IMR-90 (cell line): Measurements from ENCODE around the gene ATP5ME. TPM values are rescaled to one million over a fixed set of nuclear protein-coding genes. Genes with fewer than 3 reads are reported as not detected.

Experiments used
- ATAC-seq: fragments of 200-7000 bp; cut with Tn5 transposase; 2 replicates; pipeline ENCODE4 v1.9.1; 2020; ENCODE audit warnings: low read depth, mild to moderate bottlenecking, moderate library complexity
- BruUV-seq: library from RNA; stranded (reverse); fragments of 400-500 nt; replicated peaks from 2 replicates; lab custom pipeline; 2021; lab: Mats Ljungman, UMichigan
- CTCF ChIA-PET: fragments of 300-600 bp; formaldehyde crosslinking; extraction: SDS; loops from one replicate; lab custom pipeline; 2021; ENCODE audit warnings: antibody characterized with exemption; lab: Yijun Ruan, JAX
- POLR2A ChIA-PET: fragments of 300-600 bp; sonication (Branson Sonifier 250); formaldehyde crosslinking; loops from one replicate; lab custom pipeline; 2022; ENCODE audit warnings: antibody characterized with exemption; ENCODE audit not compliant: unreplicated experiment; lab: Charles Lee
- DNase-seq: peaks from one replicate; pipeline ENCODE4 v3.0.0; 2013
- H2AFZ ChIP-seq: replicated peaks from 2 replicates; pipeline ENCODE3; 2013; ENCODE audit warnings: low read length, mild to moderate bottlenecking; ENCODE audit not compliant: poor library complexity
- H2AK5ac ChIP-seq: 2 replicates; pipeline ENCODE4 v1.6.1; 2013; ENCODE audit warnings: low read depth, low read length, inconsistent platforms
- H2AK9ac ChIP-seq: replicated peaks from 2 replicates; pipeline ENCODE3; 2013; ENCODE audit warnings: mild to moderate bottlenecking, low read depth, low read length, moderate library complexity; ENCODE audit not compliant: poor library complexity
- H2BK120ac ChIP-seq: 2 replicates; pipeline ENCODE4 v1.6.1; 2013; ENCODE audit warnings: low read depth, low read length, inconsistent platforms
- H2BK15ac ChIP-seq: 3 replicates; pipeline ENCODE4 v1.6.1; 2013; ENCODE audit warnings: low read depth, low read length, inconsistent platforms
- H2BK20ac ChIP-seq: 2 replicates; pipeline ENCODE4 v1.6.1; 2013; ENCODE audit warnings: low read depth, mild to moderate bottlenecking, inconsistent platforms, low read length, moderate library complexity
- H2BK5ac ChIP-seq: 2 replicates; pipeline ENCODE4 v1.6.1; 2013; ENCODE audit warnings: mild to moderate bottlenecking, low read depth, low read length, inconsistent platforms; ENCODE audit not compliant: poor library complexity, severe bottlenecking
- H3K14ac ChIP-seq: replicated peaks from 2 replicates; pipeline ENCODE4 v1.6.1; 2013; ENCODE audit warnings: low read depth, low read length, inconsistent platforms
- H3K18ac ChIP-seq: 2 replicates; pipeline ENCODE4 v1.6.1; 2013; ENCODE audit warnings: low read depth, low read length, control low read depth
- H3K23ac ChIP-seq: 2 replicates; pipeline ENCODE4 v1.6.1; 2013; ENCODE audit warnings: low read depth, low read length, inconsistent platforms
- H3K27ac ChIP-seq: 2 replicates; pipeline ENCODE4 v1.5.1; 2013; ENCODE audit warnings: mild to moderate bottlenecking, control low read depth, low read length; ENCODE audit not compliant: insufficient read depth
- H3K27me3 ChIP-seq: 2 replicates; pipeline ENCODE4 v1.6.1; 2013; ENCODE audit warnings: low read length; ENCODE audit not compliant: control insufficient read depth, insufficient read depth
- H3K36me3 ChIP-seq: 2 replicates; pipeline ENCODE4 v1.6.1; 2013; ENCODE audit warnings: low read length, mixed read lengths; ENCODE audit not compliant: control insufficient read depth, insufficient read depth
- H3K4ac ChIP-seq: 2 replicates; pipeline ENCODE4 v1.6.1; 2013; ENCODE audit warnings: low read depth, low read length, inconsistent platforms
- H3K4me1 ChIP-seq: 2 replicates; pipeline ENCODE4 v1.6.1; 2013; ENCODE audit warnings: low read length, mixed read lengths; ENCODE audit not compliant: control insufficient read depth, insufficient read depth
- H3K4me2 ChIP-seq: 2 replicates; pipeline ENCODE4 v1.6.1; 2013; ENCODE audit warnings: low read depth, mild to moderate bottlenecking, control low read depth, low read length, moderate library complexity
- H3K4me3 ChIP-seq: 2 replicates; pipeline ENCODE4 v1.5.1; 2013; ENCODE audit warnings: low read depth, mild to moderate bottlenecking, control low read depth, low read length, moderate library complexity; ENCODE audit not compliant: insufficient read depth
- H3K56ac ChIP-seq: 2 replicates; pipeline ENCODE4 v1.6.1; 2013; ENCODE audit warnings: low read length, inconsistent platforms; ENCODE audit not compliant: insufficient read depth; ENCODE audit errors: extremely low read depth
- H3K79me1 ChIP-seq, 2 experiments: 2 replicates each; pipeline ENCODE4 v1.6.1; 2013; ENCODE audit warnings: low read length in 2 of 2, inconsistent platforms in 1 of 2, low read depth in 1 of 2
- H3K9ac ChIP-seq: 2 replicates; pipeline ENCODE4 v1.6.1; 2013; ENCODE audit warnings: low read depth, low read length, control low read depth
- H3K9me1 ChIP-seq: 2 replicates; pipeline ENCODE4 v1.6.1; 2013; ENCODE audit warnings: low read length, inconsistent platforms; ENCODE audit not compliant: insufficient read depth
- H3K9me3 ChIP-seq: 2 replicates; pipeline ENCODE4 v1.6.1; 2013; ENCODE audit warnings: low read length; ENCODE audit not compliant: control insufficient read depth, insufficient read depth
- H4K20me1 ChIP-seq: 2 replicates; pipeline ENCODE4 v1.6.1; 2013; ENCODE audit warnings: low read length, inconsistent platforms; ENCODE audit not compliant: insufficient read depth
- H4K5ac ChIP-seq: 2 replicates; pipeline ENCODE4 v1.6.1; 2013; ENCODE audit warnings: mild to moderate bottlenecking, low read depth, low read length, control low read depth
- H4K8ac ChIP-seq, 2 experiments: 2 replicates each; pipeline ENCODE4 v1.6.1; 2013; ENCODE audit warnings: low read depth in 2 of 2, low read length in 2 of 2, control low read depth in 1 of 2, inconsistent platforms in 1 of 2
- H4K91ac ChIP-seq: 2 replicates; pipeline ENCODE4 v1.6.1; 2013; ENCODE audit warnings: low read depth, low read length, inconsistent platforms; ENCODE audit not compliant: insufficient read depth
- BHLHE40 ChIP-seq: fragments of 150-350 bp; IDR thresholded peaks from 2 replicates; pipeline ENCODE4 v1.6.1; 2016; ENCODE audit warnings: mild to moderate bottlenecking, low read depth, low read length
- CHD1 ChIP-seq: IDR thresholded peaks from 2 replicates; pipeline ENCODE4 v1.6.1; 2012; ENCODE audit warnings: low read depth, low read length, improper control_type of control experiment
- FOS ChIP-seq: fragments of 150-350 bp; IDR thresholded peaks from 2 replicates; pipeline ENCODE4 v1.6.1; 2016; ENCODE audit warnings: low read depth, low read length
- MAFK ChIP-seq: IDR thresholded peaks from 2 replicates; pipeline ENCODE4 v1.6.1; 2012; ENCODE audit warnings: low read depth, low read length, improper control_type of control experiment
- MXI1 ChIP-seq: IDR thresholded peaks from 2 replicates; pipeline ENCODE4 v1.6.1; 2012; ENCODE audit warnings: low read depth, mild to moderate bottlenecking, low read length, moderate library complexity, borderline replicate concordance
- RAD21 ChIP-seq: IDR thresholded peaks from 2 replicates; pipeline ENCODE4 v1.6.1; 2012; ENCODE audit warnings: low read length, improper control_type of control experiment
- RCOR1 ChIP-seq: IDR thresholded peaks from 2 replicates; pipeline ENCODE4 v1.6.1; 2012; ENCODE audit warnings: mild to moderate bottlenecking, low read length, improper control_type of control experiment; ENCODE audit not compliant: insufficient replicate concordance
- RFX5 ChIP-seq: IDR thresholded peaks from 2 replicates; pipeline ENCODE4 v1.8.0; 2012; ENCODE audit warnings: low read depth, mild to moderate bottlenecking, low read length, moderate library complexity
- WGBS, 2 experiments: methylation state at CpG; one replicate each; pipeline versions ENCODE4 v1.1.5 to v1.1.7; 2013; ENCODE audit warnings: missing lambda C conversion rate in 2 of 2; ENCODE audit not compliant: insufficient read length in 1 of 2; ENCODE audit errors: extremely low coverage in 2 of 2; 5-methylcytosine and 5-hydroxymethylcytosine counted together
- dilution Hi-C: fragments of 300-500 bp; cut with HindIII; formaldehyde crosslinking; loops from one replicate; pipeline ENCODE4 v1.14.3; 2018; ENCODE audit warnings: low sequenced_read_pairs; ENCODE audit not compliant: unreplicated experiment
- in situ Hi-C: fragments of 300-500 bp; cut with MboI; formaldehyde crosslinking; loops from 3 replicates; pipeline ENCODE4 v1.14.3; 2019; ENCODE audit warnings: low sequenced_read_pairs, inconsistent platforms, mixed read lengths
- intact Hi-C: fragments of 100-400 bp; cut with micrococcal nuclease; formaldehyde crosslinking; loops from 2 replicates; pipeline ENCODE4 v1.10.0; 2022
- polyA plus RNA-seq, 3 experiments: library from polyadenylated mRNA; depleted of rRNA; stranded (reverse); fragments of >200 nt; gene quantifications; 2 replicates each; pipeline ENCODE4 v1.2.3, GENCODE V29; 2012; ENCODE audit warnings: low replicate concordance in 1 of 3
- total RNA-seq: library from RNA; depleted of rRNA; stranded (reverse); fragments of >200 nt; gene quantifications from 2 replicates; pipeline ENCODE4 v1.2.3, GENCODE V29; 2012
- TF ChIP-seq, protein P1 (sequence below): conservative IDR thresholded peaks from 2 replicates; pipeline ENCODE4 v1.5.1; 2012; ENCODE audit warnings: mild to moderate bottlenecking, low read depth, low read length, improper control_type of control experiment

The ATP5ME gene
- total and polyA plus RNA-seq, 2 of the 4 experiments (the other 2 are of a cell fraction), result 39.3 to 603 TPM

DNA sequence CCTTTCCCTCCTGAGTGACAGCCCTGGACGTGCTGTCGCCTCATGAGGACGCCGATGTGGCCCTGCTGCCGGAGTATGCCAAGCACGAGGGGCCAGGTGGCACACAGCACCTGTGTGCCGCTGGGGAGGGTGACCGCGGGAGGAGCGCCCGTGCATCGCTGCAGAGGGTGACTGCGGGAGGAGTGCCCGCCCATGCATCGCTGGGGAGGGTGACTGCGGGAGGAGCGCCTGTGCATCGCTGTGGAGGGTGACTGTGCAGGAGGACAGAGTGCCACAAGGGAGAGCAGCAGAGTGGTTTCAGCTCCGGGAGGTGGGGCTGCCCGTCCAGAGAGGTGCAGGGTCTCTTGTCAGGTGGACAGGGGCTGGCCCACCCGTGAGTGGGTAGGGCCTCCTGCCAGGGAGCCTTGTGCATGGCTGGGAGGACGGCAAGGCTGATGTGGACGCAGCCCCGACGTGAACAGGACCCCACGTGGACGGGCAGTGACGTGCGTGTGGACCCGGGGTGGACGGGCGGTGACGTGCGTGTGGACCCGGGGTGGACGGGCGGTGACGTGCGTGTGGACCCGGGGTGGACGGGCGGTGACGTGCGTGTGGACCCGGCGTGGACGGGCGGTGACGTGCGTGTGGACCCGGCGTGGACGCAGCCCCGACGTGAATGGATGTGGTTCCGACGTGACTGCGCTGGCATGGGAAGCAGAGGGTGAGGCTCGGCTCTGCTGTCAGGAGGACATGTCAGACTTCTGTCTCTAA, 46.2 kb upstream of the ATP5ME start:
- H3K27me3 ChIP-seq, result no peaks in the 10 kb centered on the region
- no peak overlapping the region for H3K4me3 ChIP-seq
- dilution Hi-C loops, result no loop called here
- H3K79me1 ChIP-seq, result peaks cover 7 to 47% of the 10 kb centered on the region in 2 experiments
- ATAC-seq, result no peak
- WGBS, 2 experiments, result 95% methylated on average over 25 of the region's 59 CpGs; no CpG with 5 or more reads in 1 of the 2 experiments
- no peak for DNase-seq
- no peak overlapping the region for H3K4me2 ChIP-seq
- no peak overlapping the region for H3K23ac ChIP-seq
- no peak overlapping the region for H2AFZ ChIP-seq
- no peak overlapping the region; the same call in 1 of the 2 replicates for H2AK5ac ChIP-seq
- H3K4me1 ChIP-seq, result peaks cover 3% of the 10 kb centered on the region
- H4K20me1 ChIP-seq, result peaks cover 71% of the 10 kb centered on the region
- no peak overlapping the region for H3K9ac ChIP-seq
- H3K14ac ChIP-seq, result no peak overlapping the region
- TF ChIP-seq BHLHE40, result no peak
- TF ChIP-seq, protein P1, sequence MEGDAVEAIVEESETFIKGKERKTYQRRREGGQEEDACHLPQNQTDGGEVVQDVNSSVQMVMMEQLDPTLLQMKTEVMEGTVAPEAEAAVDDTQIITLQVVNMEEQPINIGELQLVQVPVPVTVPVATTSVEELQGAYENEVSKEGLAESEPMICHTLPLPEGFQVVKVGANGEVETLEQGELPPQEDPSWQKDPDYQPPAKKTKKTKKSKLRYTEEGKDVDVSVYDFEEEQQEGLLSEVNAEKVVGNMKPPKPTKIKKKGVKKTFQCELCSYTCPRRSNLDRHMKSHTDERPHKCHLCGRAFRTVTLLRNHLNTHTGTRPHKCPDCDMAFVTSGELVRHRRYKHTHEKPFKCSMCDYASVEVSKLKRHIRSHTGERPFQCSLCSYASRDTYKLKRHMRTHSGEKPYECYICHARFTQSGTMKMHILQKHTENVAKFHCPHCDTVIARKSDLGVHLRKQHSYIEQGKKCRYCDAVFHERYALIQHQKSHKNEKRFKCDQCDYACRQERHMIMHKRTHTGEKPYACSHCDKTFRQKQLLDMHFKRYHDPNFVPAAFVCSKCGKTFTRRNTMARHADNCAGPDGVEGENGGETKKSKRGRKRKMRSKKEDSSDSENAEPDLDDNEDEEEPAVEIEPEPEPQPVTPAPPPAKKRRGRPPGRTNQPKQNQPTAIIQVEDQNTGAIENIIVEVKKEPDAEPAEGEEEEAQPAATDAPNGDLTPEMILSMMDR, result no peak
- TF ChIP-seq RAD21, result no peak
- TF ChIP-seq MXI1, result no peak
- TF ChIP-seq FOS, result no peak
- no peak for TF ChIP-seq RCOR1
- no peak for TF ChIP-seq CHD1
- no peak for TF ChIP-seq RFX5
- no peak for TF ChIP-seq MAFK
- no peak overlapping the region for H3K4ac ChIP-seq
- H4K91ac ChIP-seq, result no peak overlapping the region
- no peak overlapping the region for H3K18ac ChIP-seq
- peaks cover 22% of the 10 kb centered on the region for H3K36me3 ChIP-seq
- H2BK120ac ChIP-seq, result no peak overlapping the region
- H4K8ac ChIP-seq, result no peak overlapping the region
- no peak overlapping the region for H2BK15ac ChIP-seq
- H3K56ac ChIP-seq, result no peak overlapping the region
- intact Hi-C loops, result no loop called here
- no peak overlapping the region for H2AK9ac ChIP-seq
- H3K27ac ChIP-seq, result no peak overlapping the region
- in situ Hi-C loops, result no loop called here
- ChIA-PET CTCF (no interaction called here), POLR2A (no interaction called here)
- H4K5ac ChIP-seq, result no peak overlapping the region
- no peak overlapping the region for H2BK20ac ChIP-seq
- no peak overlapping the region for H2BK5ac ChIP-seq
- H3K9me1 ChIP-seq, result peaks cover 4% of the 10 kb centered on the region; the same call in 1 of the 2 replicates
- no TSS peak for BruUV-seq
- H3K9me3 ChIP-seq, result no peaks in the 10 kb centered on the region
